Measurements from ENCODE around the gene FMNL1. TPM values are rescaled to one million over a fixed set of nuclear protein-coding genes. Genes with fewer than 3 reads are reported as not detected.

Gene FMNL1
- total and polyA plus RNA-seq, 8 donors: 4.5 to 34.5 (median 10.0) TPM

DNA sequence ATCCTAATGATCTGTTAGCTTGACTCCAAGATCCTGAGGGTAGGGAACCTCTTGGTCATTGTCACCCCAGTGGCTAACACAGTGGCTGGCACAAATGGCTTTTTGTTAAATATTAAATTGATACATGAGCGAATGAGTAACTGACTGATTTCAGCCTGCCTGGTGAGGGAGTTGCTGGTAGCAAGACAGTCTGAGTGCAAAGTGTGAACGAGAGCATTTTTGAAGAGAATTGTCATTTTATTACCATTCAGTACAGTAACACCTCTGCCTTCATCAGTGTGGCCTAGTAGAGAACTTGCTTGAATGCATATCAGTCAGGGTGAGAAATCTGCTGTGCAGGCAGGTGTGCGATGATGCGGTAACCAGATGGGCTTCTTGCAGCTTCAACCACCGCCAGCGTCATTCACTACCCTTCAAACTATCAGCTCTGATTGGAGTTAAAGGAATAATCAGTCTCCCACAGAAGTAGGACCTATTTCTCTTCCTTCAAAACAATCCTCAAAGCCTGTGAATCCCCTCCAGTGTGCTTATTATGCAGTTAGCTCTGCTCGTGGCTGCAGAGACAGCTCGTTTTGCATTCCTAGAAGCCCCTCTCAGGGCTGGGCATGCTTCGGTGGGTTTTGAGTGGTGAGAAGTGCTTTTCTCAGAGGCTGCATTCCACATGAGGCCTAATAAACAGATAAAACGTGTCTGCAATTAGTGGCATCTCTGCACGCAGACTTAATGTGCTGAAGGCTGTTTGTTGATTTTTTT, 31.0 kb upstream of the FMNL1 start:
- 70 to 78% (median 74%) methylated on average over 9 to 11 of the region's 11 CpGs for WGBS, 5 donors
- Histone ChIP-seq H3K27ac (no peak overlapping the region), H3K9me3 (no peaks in the 10 kb centered on the region), H3K4me1 (no peaks in the 10 kb centered on the region), H3K36me3 (no peaks in the 10 kb centered on the region), H3K4me3 (no peak overlapping the region), H3K27me3 (no peaks in the 10 kb centered on the region)
- TF ChIP-seq POLR2A (IDR thresholded peaks at IDR 0.05): no peak
- no peak for TF ChIP-seq EP300 (IDR thresholded peaks at IDR 0.05)
- TF ChIP-seq POLR2AphosphoS5 (IDR thresholded peaks at IDR 0.05): no peak
- TF ChIP-seq, protein P1, sequence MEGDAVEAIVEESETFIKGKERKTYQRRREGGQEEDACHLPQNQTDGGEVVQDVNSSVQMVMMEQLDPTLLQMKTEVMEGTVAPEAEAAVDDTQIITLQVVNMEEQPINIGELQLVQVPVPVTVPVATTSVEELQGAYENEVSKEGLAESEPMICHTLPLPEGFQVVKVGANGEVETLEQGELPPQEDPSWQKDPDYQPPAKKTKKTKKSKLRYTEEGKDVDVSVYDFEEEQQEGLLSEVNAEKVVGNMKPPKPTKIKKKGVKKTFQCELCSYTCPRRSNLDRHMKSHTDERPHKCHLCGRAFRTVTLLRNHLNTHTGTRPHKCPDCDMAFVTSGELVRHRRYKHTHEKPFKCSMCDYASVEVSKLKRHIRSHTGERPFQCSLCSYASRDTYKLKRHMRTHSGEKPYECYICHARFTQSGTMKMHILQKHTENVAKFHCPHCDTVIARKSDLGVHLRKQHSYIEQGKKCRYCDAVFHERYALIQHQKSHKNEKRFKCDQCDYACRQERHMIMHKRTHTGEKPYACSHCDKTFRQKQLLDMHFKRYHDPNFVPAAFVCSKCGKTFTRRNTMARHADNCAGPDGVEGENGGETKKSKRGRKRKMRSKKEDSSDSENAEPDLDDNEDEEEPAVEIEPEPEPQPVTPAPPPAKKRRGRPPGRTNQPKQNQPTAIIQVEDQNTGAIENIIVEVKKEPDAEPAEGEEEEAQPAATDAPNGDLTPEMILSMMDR (IDR thresholded peaks at IDR 0.05): no peak
- intact Hi-C loops (cut with DNase I; ENCODE audit: low total_unique reads): no loop called here
- DNase-seq: no peak

DNA sequence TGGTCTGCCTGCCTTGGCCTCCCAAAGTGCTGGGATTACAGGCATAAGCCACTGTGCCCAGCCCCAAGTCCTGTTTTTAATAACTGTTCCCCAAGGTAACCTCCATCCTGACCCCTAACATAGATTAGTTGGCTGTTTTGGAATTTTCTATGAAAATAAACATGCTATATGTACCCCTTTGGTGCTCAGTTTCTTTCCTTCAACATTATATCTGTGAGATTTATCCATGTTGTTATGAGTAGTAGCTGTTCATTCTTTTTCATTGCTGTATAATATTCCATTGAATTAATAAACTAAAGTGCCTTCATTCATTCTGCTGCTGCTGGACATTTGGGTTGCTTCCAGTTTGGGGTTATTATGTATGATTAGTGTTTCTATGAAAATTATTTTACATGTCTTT, 26.3 kb upstream of the FMNL1 start:
- TF ChIP-seq, protein P1 (IDR thresholded peaks at IDR 0.05): no peak
- no peak for TF ChIP-seq POLR2AphosphoS5 (IDR thresholded peaks at IDR 0.05)
- TF ChIP-seq EP300 (IDR thresholded peaks at IDR 0.05): no peak
- no peak for TF ChIP-seq POLR2A (IDR thresholded peaks at IDR 0.05)
- Histone ChIP-seq H3K4me3 (no peak overlapping the region), H3K9me3 (no peaks in the 10 kb centered on the region), H3K27me3 (no peaks in the 10 kb centered on the region), H3K27ac (no peak overlapping the region), H3K36me3 (no peaks in the 10 kb centered on the region), H3K4me1 (peaks cover 4 to 14% (median 10%) of the 10 kb centered on the region in 4 donors)
- no peak for DNase-seq
- intact Hi-C loops (cut with DNase I; ENCODE audit: low total_unique reads): loop anchor here (5.0 kb wide), 1 partner anchor 58 kb away; the partner anchor contains the start of gene ACBD4

DNA sequence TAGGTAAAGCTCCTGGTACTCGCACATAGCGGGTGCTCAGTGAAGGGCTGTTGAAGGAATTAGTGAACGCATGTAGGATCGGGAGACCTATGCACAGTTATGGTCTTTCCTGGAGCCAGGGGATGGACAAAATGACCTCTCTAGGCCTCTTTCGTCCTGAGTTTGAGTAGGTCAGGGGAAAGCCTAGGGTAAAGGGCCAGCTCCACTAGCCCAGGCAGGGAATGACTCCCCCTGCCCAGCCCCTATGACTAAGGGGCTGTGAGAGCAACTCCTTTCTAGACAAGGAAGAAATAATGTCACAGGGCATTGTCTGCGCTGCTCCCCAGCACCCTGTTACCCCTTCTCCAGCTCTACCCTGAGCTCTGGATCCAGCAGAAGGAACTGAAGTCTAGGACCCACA, 24.6 kb upstream of the FMNL1 start:
- H3K27me3 ChIP-seq: no peaks in the 10 kb centered on the region
- no peak overlapping the region for H3K4me3 ChIP-seq
- no peaks in the 10 kb centered on the region for H3K36me3 ChIP-seq
- TF ChIP-seq EP300 (IDR thresholded peaks at IDR 0.05): no peak
- TF ChIP-seq, protein P1 (IDR thresholded peaks at IDR 0.05): no peak
- no peak for TF ChIP-seq POLR2A (IDR thresholded peaks at IDR 0.05)
- no peak for TF ChIP-seq POLR2AphosphoS5 (IDR thresholded peaks at IDR 0.05)
- H3K27ac ChIP-seq: peak overlapping the region in 3 of 5 donors; percentile 23 to 74 (median 67)
- no peak for DNase-seq
- H3K4me1 ChIP-seq: peaks cover 4 to 14% (median 10%) of the 10 kb centered on the region in 4 donors
- 61 to 79% (median 73%) methylated on average over 6 of the region's 6 CpGs for WGBS, 5 donors
- intact Hi-C loops (cut with DNase I; ENCODE audit: low total_unique reads): loop anchor here (5.0 kb wide), 1 partner anchor 60 kb away; the partner anchor contains the start of gene ACBD4
- no peaks in the 10 kb centered on the region for H3K9me3 ChIP-seq

DNA sequence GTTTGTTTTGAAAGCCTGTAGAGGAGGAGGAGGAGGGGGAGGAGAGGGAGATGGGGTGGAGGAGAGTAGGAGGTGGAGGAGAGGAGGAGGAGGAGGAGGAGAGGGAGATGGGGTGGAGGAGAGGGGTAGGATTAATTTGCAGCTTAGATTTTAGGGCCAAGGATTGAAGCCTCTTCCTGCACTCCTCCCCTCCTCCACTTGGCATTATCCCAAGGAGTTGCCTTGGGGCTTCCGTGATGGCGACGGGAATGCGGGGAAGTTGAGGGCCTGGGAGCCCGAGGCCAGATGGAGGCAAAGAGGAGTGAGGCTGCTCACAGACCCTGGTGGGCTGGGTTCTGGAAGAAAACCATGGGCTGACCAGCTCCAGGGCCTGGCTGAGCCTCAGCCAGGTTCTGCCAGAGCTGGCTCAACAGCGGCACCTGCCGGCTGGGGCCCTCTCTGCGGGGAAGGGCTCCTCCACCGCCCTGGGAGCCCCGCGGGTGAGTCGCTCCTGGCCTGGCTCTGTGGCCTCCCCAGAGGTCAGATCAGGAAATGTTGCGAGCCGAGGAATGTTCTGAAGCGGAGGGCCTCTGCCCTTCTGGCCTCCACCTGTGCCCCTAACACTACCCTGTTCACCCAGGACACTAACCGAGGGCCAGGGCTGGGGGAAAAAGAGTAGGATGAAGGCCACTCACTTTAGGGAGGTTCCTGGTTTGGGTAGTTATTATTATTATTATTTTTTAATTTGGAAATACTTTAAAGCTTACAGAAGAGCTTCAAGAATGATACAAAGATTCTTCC, 23.9 kb upstream of the FMNL1 start:
- intact Hi-C loops (cut with DNase I; ENCODE audit: low total_unique reads): loop anchor here (5.0 kb wide), 1 partner anchor 60 kb away; the partner anchor contains the start of gene ACBD4
- Histone ChIP-seq H3K4me3 (no peak overlapping the region), H3K36me3 (no peaks in the 10 kb centered on the region), H3K4me1 (peaks cover 4 to 14% (median 10%) of the 10 kb centered on the region in 4 donors), H3K27ac (peak overlapping the region; percentile 23 to 74 (median 32)), H3K27me3 (no peaks in the 10 kb centered on the region), H3K9me3 (no peaks in the 10 kb centered on the region)
- DNase-seq: peak; percentile 95 to 96
- TF ChIP-seq POLR2AphosphoS5 (IDR thresholded peaks at IDR 0.05) (peak in 2 of 3 donors; percentile 19 to 87), EP300 (IDR thresholded peaks at IDR 0.05) (no peak)
- TF ChIP-seq, protein P1 (IDR thresholded peaks at IDR 0.05): peak in 6 of 7 experiments; percentile 94 to 99 (median 98)
- WGBS, 5 donors: 0 to 3% (median 1%) methylated on average over 9 to 16 of the region's 16 CpGs

All from stomach (tissue), 9 donors.